HG03175 (cell line): ENCODE results near the gene GGA3.
"Not testable (repeated sequence)": the region's sequence is repeated elsewhere in the genome, so short reads cannot be mapped to it uniquely, and the experiment has no call there.

Source experiments
- ATAC-seq: cut with Tn5 transposase; IDR thresholded peaks from one replicate; pipeline ENCODE4 v1.9.1; 2021; ENCODE audit warnings: mild to moderate bottlenecking, moderate library complexity; ENCODE audit not compliant: unreplicated experiment

Gene GGA3

GRCh38 chr17:75261336-75262111, at the start of gene GGA3, which contains the start of gene MRPS7:
GGA3 (minus strand) TSS chr17:75261606; CDS start chr17:75261587, 19 bp downstream.
MRPS7 (plus strand) TSS chr17:75261879; CDS start chr17:75261901, 22 bp downstream.
- peak; percentile 94 for ATAC-seq

- ATAC-seq = no peak
Observed at GRCh38 chr17:75308732-75309629, 47.6 kb upstream of the GGA3 start.

DNA sequence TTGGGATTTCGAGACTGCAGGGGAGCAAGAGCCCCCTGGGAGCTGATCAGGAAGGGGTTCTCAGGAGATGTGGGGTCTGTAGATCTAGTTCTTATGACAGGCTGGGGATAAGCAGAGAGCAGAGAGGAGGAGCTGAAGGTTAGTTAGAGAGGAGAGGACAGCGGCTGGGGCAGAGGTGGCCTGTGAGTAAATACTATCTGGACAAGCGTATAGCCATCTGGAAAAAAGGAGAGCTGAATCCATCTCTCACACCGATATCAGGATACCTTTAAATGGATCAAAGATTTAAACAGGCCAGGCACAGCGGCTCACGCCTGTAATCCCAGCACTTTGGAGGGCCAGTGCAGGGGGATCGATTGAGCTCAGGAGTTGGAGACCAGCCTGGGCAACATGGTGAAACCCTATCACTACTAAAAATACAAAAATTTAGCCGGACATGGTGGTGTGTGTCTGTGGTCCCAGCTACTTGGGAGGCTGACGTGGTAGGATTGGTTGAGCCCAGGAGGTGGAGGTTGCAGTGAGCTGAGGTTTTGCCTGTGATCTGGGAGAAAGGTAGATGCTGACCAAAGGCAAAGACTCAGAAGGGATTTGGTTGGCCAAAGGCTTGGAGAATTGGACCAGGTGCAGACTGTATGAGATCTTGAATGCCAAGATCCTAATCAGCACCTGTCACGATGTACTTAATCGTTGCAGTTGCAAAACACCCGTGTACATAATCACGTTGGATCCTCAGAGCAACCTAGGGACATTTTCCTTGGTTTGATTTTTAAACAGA, 46.7 kb upstream of the GGA3 start:
- ATAC-seq = no peak

DNA sequence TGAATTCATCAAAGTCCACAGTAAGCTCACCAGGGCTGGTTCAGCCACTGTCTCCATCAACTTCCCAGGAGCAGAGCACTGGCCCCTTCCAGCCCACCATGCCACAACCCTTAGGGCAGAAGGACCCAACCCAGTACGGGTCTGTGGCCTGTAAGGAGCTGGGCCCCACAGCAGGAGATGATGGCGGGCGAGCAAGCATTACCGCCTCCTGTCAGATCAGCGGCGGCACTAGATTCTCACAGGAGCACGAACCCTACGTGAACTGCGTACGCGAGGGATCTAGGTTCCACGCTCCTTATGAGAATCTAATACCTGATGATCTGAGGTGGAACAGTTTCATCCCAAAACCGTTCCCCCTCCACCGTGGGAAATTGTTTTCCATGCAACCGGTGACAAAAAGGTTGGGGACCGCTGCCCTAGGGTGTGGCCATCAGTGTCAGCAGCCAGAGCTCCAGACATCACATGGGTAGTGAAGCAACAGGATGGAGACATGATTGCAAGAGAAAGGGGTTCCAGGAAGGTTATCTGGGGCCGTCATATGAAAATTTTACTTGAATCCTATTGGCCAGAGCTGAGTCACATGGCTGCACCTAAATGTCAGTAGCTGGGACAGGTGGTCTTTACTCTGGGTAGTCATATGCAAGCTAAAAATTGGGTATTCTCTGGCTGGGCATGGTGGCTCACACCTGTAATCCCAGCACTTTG, 40.2 kb upstream of the GGA3 start:
- ATAC-seq = no peak

DNA sequence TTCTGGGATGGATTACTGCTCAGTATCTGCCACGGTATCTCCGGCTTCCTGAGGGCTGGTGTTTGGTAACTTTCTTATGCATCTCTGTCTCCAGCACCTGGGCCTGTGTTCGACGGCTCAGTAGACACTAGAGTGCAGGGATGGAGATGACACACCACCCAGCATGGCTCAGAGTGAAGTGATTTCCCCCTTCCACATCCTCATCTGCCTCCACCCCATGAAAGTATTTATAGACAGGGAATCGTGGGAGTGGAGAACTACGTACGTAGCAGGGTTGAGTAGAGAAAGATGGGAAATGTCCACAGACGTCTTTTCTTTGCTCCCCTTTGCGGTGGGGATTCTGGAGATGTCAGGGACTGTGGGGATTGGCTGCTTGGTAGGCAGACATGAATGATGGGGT, 39.6 kb upstream of the GGA3 start:
- ATAC-seq = no peak

DNA sequence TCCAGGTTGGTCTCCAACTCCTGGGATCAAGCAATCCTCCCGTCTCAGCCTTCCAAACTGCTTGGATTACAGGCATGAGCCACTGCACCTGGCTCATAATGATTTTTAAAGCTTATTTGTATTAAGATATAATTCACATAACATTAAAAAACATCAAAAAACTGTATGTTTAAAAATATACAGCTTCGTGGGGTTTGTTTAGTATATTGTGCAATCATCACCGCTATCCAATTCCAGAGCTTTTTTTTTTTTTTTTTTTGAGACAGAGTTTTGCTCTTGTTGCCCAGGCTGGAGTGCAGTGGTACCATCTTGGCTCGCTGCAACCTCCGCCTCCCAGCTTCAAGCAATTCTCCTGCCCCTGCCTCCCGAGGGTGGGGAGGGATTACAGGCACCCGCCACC, 38.9 kb upstream of the GGA3 start:
- ATAC-seq = no peak

GRCh38 chr17:75295201-75296158, 34.1 kb upstream of the GGA3 start:
- ATAC-seq = peak; percentile 67

DNA sequence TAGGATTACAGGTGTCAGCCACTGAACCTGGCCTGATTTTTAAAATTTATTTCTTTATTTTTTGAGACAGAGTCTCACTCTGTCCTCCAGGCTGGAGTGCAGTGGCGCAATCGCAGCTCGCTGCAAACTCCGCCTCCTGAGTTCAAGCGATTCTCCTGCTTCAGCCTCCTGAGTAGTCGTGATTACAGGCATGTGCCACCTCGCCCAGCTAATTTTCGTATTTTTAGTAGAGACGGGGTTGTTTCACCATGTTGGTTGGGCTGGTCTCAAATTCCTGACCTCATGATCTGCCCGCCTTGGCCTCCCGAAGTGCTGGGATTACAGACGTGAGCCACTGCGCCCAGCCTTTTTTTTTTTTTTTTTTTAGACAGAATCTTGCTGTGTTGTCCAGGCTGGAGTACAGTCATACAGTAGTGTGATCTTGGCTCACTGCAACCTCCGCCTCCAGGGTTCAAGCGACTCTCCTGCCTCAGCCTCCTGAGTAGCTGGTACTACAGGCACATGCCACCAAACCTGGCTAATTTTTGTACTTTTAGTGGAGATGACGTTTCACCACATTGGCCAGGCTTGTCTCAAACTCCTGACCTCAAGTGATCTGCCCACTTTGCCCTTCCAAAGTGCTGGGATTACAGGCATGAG, 31.5 kb upstream of the GGA3 start:
- not testable (repeated sequence) for ATAC-seq

GRCh38 chr17:75289832-75290337, 28.5 kb upstream of the GGA3 start:
- ATAC-seq = peak; percentile 11

GRCh38 chr17:75289115-75289831, 27.9 kb upstream of the GGA3 start, which contains the start of gene SLC25A19:
SLC25A19 (minus strand) TSS chr17:75289433; CDS start chr17:75286764, 2,669 bp downstream.
- peak; percentile 93 for ATAC-seq

DNA sequence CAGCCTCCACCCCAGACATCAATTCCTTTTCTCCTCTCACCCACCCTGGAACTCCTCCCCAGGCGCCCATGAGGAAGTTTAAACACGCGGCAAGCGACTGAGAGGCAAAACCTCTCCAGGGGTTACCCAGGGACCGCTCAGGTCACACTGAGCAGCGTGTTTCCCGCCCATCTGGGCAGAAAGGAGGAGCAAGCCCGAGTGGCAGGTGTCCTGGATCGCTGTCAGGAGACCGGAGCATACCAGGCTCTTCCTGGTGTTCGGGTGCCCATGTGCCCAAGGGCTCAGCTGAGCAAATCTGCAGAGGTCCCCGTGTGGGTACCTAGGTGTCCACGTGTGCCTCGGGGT, 27.3 kb upstream of the GGA3 start:
- ATAC-seq = peak; percentile 15

GRCh38 chr17:75288359-75288758, 27.0 kb upstream of the GGA3 start:
- no peak for ATAC-seq

DNA sequence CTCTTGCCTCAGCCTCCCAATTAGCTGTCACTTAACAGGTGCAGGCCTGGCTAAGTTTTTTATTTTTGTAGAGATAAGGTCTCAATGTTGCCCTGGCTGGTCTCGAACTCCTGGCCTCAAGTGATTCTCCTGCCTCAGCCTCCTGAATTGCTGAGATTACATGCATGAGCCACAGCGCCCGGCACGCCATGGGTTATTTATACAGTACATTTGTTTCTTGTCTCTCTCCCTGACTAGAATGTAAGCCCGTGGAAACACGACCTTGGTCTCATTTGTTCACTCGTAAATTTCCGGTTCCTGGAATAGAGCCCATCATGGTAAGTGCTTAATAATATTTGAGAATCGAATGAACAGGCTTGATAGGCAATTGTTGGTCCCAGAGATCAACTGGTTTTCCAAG, 25.8 kb upstream of the GGA3 start:
- ATAC-seq = no peak

DNA sequence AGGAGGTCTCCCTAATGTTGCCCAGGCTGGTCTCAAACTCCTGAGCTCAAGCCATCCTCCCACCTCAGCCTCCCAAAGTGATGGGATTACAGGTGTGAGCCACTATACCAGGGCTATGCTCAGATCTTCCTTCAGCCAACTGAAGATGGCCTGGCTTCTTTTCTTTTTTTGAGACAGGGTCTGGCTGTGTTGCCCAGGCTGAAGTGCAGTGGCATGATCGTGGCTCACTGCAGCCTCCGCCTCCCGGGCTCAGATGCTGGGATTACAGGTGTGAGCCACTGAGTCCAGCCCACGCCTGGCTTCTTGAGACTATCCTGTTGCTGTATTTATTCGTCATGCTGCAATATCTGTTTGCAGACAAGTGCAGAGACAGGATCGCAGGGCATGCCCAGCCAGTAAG, 23.7 kb upstream of the GGA3 start:
- ATAC-seq = no peak

GRCh38 chr17:75280189-75280588, 18.8 kb upstream of the GGA3 start:
- not testable (repeated sequence) for ATAC-seq

- ATAC-seq = no peak
Observed at GRCh38 chr17:75277664-75278071, 16.3 kb upstream of the GGA3 start.

DNA sequence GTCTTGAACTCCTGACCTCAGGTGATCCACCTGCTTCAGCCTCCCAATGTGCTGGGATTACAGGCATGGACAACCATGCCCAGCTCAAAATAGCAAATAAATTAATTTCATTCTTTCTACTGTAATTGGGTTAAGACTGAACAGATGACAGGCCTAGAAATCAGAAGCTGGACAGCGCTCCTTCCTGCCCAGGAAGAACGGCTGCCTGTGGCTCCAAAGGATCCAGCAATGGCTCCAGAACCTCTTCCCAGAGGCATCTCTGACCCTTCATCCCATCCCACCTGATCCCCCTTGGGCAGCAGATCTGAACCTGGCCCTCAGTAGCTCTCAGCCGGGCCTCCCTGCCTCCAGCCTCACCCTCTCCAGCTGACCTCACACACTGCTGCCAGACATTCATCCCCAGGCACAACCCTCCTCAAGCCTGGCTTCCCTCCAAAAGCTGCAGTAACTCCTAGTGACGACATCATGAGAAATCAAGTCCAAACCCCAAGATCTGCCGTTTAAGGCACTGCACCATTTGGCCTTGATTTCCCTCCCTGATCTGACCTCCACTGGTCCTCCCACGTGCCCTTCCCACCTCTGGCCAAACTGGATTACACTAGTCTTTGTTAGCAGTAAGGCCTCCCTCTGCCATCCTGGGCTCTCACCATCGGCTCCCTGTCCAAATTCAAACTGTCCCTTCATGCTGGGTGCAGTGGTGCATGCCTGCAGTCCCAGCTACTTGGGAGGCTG, 12.7 kb upstream of the GGA3 start:
- ATAC-seq = no peak
